Heart right ventricle (tissue), 16 donors: Measurements from ENCODE around the gene PLSCR5. TPM values are rescaled to one million over a fixed set of nuclear protein-coding genes. Genes with fewer than 3 reads are reported as not detected.

Experiments used
- ATAC-seq, 8 donors: fragments of 200-7000 bp; cut with Tn5 transposase; one replicate each; pipeline ENCODE4 v1.9.1; 2020; ENCODE audit warnings: mild to moderate bottlenecking in 8 of 8, moderate library complexity in 8 of 8, moderate number of reproducible peaks in 1 of 8
- DNase-seq, 2 donors: peaks; one replicate each; pipeline ENCODE4 v3.0.0-alpha.2; 2020
- H3K27ac ChIP-seq, 10 donors: fragments of 200-600 bp; sonication (generic) in 2 of 10; one replicate each; pipeline versions ENCODE4 v1.5.0 to v1.8.0; 2020 to 2022; ENCODE audit warnings: mild to moderate bottlenecking in 3 of 10
- H3K27me3 ChIP-seq, 7 donors: fragments of 200-600 bp; one replicate each; pipeline ENCODE4 v1.8.0; 2021 to 2022; ENCODE audit warnings: mild to moderate bottlenecking in 2 of 7
- H3K36me3 ChIP-seq, 9 donors: fragments of 200-600 bp; sonication (generic) in 1 of 9; one replicate each; pipeline versions ENCODE4 v1.5.0 to v1.8.0; 2020 to 2022; ENCODE audit warnings: mild to moderate bottlenecking in 2 of 9
- H3K4me1 ChIP-seq, 9 donors: fragments of 200-600 bp; sonication (generic) in 1 of 9; one replicate each; pipeline versions ENCODE4 v1.5.0 to v1.8.0; 2020 to 2022; ENCODE audit warnings: mild to moderate bottlenecking in 4 of 9
- H3K4me3 ChIP-seq, 10 donors: fragments of 200-600 bp; sonication (generic) in 2 of 10; one replicate each; pipeline versions ENCODE4 v1.5.0 to v1.8.0; 2020 to 2022; ENCODE audit warnings: mild to moderate bottlenecking in 7 of 10, moderate library complexity in 2 of 10
- H3K9me3 ChIP-seq, 11 donors: fragments of 200-600 bp in 10 of 11; sonication (generic) in 2 of 11; one replicate each; pipeline versions ENCODE4 v1.5.0 to v1.8.0; 2013 to 2022; ENCODE audit warnings: mild to moderate bottlenecking in 2 of 11, control low read depth in 1 of 11, moderate library complexity in 1 of 11
- CTCF ChIP-seq, 9 donors: fragments of 200-600 bp; sonication (generic) in 2 of 9; IDR thresholded peaks; one replicate each; pipeline versions ENCODE4 v1.5.0 to v1.8.0; 2021 to 2022; ENCODE audit warnings: antibody characterized with exemption in 9 of 9, mild to moderate bottlenecking in 5 of 9, moderate library complexity in 1 of 9
- WGBS, 2 donors: extraction: QIAGEN DNeasy Blood & Tissue Kit; methylation state at CpG; one replicate each; pipeline ENCODE4 v1.1.7; 2013; ENCODE audit warnings: inconsistent platforms in 1 of 2; 5-methylcytosine and 5-hydroxymethylcytosine counted together
- intact Hi-C, 10 donors: fragments of 100-400 bp; cut with DNase I; formaldehyde crosslinking; loops; one replicate each; pipeline versions ENCODE4 v1.11.1 to v1.14.2; 2022
- polyA plus RNA-seq, 2 donors: library from polyadenylated mRNA; stranded (reverse); fragments of 200-250 nt; gene quantifications; one replicate each; pipeline ENCODE4 v1.2.3, GENCODE V29; 2013
- total RNA-seq, 10 donors: library from RNA; stranded (reverse); fragmentation: NEBNext Ultra II Directional in 3 of 10; extraction: Animal tissue kit (Norgen Biotek cat#: 25700) in 3 of 10; gene quantifications; one replicate each; pipeline versions ENCODE4 v1.2.1 to v1.2.4, GENCODE V29; 2021 to 2023
- donor health status: Arrhythmogenic right ventricular cardiomyopathy.
- donor health status: ischemic (EF 13 %, LVEDD 7.1; RV severe dilation, severe dysfunction).
- donor health status: healthy with polysubstance abuse.
- donor health status: DM: no; HTN: yes; CAD: no.
- donor health status: DM: no; HTN: no; CAD: no.
- donor health status: ischemic (EF 25% LVEDD 6.9; RV normal size, moderate dysfunction).
- donor health status: ischemic (EF 25% LVEDD 5.7; RV mildly dilated, moderate dysfunction).
- donor health status: healthy.
- donor health status: DM: yes; HTN: yes; CAD: no.
- donor health status: Ischemic cardiomyopathy.
- donor health status: ischemic (EF 35%, LVEDD 5.7; RV mildly dilated, moderate dysfunction).
- donor health status: nonischemic (EF 11% LVEDD 7.7; RV severe dilation, severe dysfunction).
- donor health status: DM: yes; HTN: yes; CAD: no.
- donor health status: PGD.
- donor health status: ischemic (EF 29% LVEDD 5.4; RV normal size, mild dysfunction).
- donor health status: nonischemic (EF 23%, LVEDD 6.1; RV moderate dilation, normal function).

Gene PLSCR5
- total and polyA plus RNA-seq, 12 donors = not detected

DNA sequence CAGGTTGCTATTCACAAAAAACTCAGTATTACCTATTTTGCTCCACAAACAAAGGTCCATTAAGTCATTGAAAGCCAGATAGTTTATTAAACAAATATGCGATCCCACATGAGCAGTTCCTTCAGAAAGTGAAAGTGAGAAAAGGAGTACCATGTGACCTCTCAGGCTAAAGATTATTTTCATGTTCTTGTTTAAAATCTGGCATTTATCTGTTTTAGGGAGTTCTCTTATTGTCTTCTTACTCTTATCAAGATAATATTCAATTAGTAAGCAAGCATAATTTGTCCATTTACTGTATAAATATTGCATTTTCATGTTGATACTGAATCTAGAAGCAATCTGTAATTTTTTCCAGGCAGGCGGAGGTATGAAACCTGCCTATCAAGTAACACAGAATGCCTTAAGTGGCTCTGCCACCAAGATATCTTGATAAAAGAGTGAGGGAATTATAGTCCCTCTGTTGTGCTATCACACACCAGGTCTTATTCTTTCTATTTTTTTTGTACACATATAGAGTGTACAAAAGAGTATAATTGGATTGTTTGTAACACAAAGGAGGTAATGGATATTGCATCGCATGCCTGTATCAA is 20.1 kb upstream of the PLSCR5 start:
- intact Hi-C loops = no loop called here
- TF ChIP-seq CTCF (IDR thresholded peaks at IDR 0.05) = no peak
- peak overlapping the region in 6 of 10 donors; percentile 6 to 28 (median 24) for H3K4me3 ChIP-seq

DNA sequence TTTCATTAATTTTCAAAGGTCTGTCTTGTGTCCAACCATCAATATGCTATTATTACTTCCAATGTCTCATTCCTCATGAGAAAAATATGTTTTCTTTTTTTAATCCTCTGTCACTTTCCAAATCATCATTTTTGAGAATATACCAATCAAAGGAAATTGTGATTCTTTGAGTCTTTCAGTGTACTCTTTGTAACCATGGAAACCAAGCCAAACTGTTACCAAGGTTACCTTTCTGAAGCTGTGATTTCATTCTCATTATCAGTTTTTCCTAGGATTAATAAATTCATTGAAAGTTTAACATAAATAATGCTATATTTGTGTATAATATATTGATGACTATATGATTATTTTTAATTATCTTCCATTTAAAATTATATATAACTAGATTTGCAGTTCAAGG is 16.6 kb upstream of the PLSCR5 start:
- no peak overlapping the region for H3K27ac ChIP-seq
- TF ChIP-seq CTCF (IDR thresholded peaks at IDR 0.05) = no peak
- H3K27me3 ChIP-seq = no peaks in the 10 kb centered on the region
- intact Hi-C loops = no loop called here
- ATAC-seq (no peak), DNase-seq (no peak)
- peaks cover 0 to 10% (median 0%) of the 10 kb centered on the region in 9 donors for H3K4me1 ChIP-seq
- H3K36me3 ChIP-seq = no peaks in the 10 kb centered on the region
- H3K4me3 ChIP-seq = no peak overlapping the region
- no peaks in the 10 kb centered on the region for H3K9me3 ChIP-seq

More for the DNA sequence above, 20.1 kb upstream of the PLSCR5 start:
- ATAC-seq (no peak), DNase-seq (no peak)
- 81 to 89% methylated on average over 3 of the region's 3 CpGs for WGBS, 2 donors
- peaks cover 0 to 10% (median 0%) of the 10 kb centered on the region in 9 donors for H3K4me1 ChIP-seq
- no peaks in the 10 kb centered on the region for H3K9me3 ChIP-seq
- no peaks in the 10 kb centered on the region for H3K36me3 ChIP-seq
- no peaks in the 10 kb centered on the region for H3K27me3 ChIP-seq
- H3K27ac ChIP-seq = no peak overlapping the region

- no peak overlapping the region for H3K4me3 ChIP-seq
- ATAC-seq (no peak), DNase-seq (no peak)
- H3K27ac ChIP-seq = no peak overlapping the region
- H3K27me3 ChIP-seq = peaks cover 0 to 9% (median 3%) of the 10 kb centered on the region in 7 donors
- TF ChIP-seq CTCF (IDR thresholded peaks at IDR 0.05) = no peak
- no peaks in the 10 kb centered on the region for H3K36me3 ChIP-seq
- intact Hi-C loops = no loop called here
- 80 to 91% methylated on average over 2 of the region's 2 CpGs for WGBS, 2 donors
- no peaks in the 10 kb centered on the region for H3K4me1 ChIP-seq
- H3K9me3 ChIP-seq = no peaks in the 10 kb centered on the region
Observed at GRCh38 chr3:146612015-146612414, 6.9 kb upstream of the PLSCR5 start.

- intact Hi-C loops = no loop called here
- ATAC-seq = no peak
- no peak for TF ChIP-seq CTCF (IDR thresholded peaks at IDR 0.05)
- no peaks in the 10 kb centered on the region for H3K36me3 ChIP-seq
- H3K27ac ChIP-seq = no peak overlapping the region
- no peak overlapping the region for H3K4me3 ChIP-seq
- 40 to 43% methylated on average over 3 of the region's 3 CpGs for WGBS, 2 donors
- H3K27me3 ChIP-seq = peaks cover 0 to 9% (median 3%) of the 10 kb centered on the region in 7 donors
- no peaks in the 10 kb centered on the region for H3K9me3 ChIP-seq
- no peaks in the 10 kb centered on the region for H3K4me1 ChIP-seq
- DNase-seq = no peak
Observed at GRCh38 chr3:146611096-146611495, 6.0 kb upstream of the PLSCR5 start.
